Hindlimb muscle (tissue), 1 donor: ENCODE data around the gene TBX21. TPM values are rescaled to one million over a fixed set of nuclear protein-coding genes. Genes with fewer than 3 reads are reported as not detected.

ENCODE experiments used
- DNase-seq: peaks from one replicate; pipeline ENCODE4 v3.0.0-alpha.2; 2013
- polyA plus RNA-seq: library from polyadenylated mRNA; unstranded; fragments of 120-200 nt; gene quantifications from one replicate; pipeline ENCODE4 v1.2.1, GENCODE V29; 2013; ENCODE audit not compliant: insufficient read length

The TBX21 gene, protein sequence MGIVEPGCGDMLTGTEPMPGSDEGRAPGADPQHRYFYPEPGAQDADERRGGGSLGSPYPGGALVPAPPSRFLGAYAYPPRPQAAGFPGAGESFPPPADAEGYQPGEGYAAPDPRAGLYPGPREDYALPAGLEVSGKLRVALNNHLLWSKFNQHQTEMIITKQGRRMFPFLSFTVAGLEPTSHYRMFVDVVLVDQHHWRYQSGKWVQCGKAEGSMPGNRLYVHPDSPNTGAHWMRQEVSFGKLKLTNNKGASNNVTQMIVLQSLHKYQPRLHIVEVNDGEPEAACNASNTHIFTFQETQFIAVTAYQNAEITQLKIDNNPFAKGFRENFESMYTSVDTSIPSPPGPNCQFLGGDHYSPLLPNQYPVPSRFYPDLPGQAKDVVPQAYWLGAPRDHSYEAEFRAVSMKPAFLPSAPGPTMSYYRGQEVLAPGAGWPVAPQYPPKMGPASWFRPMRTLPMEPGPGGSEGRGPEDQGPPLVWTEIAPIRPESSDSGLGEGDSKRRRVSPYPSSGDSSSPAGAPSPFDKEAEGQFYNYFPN
- polyA plus RNA-seq = 0.15 TPM

DNA sequence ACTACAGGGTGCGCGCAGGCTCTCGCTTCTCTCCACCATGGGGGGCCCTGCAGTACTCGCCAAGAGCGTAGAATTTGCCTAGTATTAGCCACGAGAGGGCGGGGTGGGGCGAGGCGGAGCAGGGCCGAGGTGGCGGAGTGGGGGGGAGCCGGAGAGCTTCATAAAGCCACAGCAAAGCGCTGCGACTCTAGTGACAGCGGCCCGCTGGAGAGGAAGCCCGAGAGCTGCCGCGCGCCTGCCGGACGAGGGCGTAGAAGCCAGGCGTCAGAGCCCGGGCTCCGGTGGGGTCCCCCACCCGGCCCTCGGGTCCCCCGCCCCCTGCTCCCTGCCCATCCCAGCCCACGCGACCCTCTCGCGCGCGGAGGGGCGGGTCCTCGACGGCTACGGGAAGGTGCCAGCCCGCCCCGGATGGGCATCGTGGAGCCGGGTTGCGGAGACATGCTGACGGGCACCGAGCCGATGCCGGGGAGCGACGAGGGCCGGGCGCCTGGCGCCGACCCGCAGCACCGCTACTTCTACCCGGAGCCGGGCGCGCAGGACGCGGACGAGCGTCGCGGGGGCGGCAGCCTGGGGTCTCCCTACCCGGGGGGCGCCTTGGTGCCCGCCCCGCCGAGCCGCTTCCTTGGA, at the start of gene TBX21:
TSS of gene TBX21 (plus strand) at position 190 of the 627 bp plus-strand sequence. CDS start at position 409, 219 bp downstream.
- DNase-seq = peak; percentile 23

GRCh38 chr17:47684025-47684424, 49.0 kb upstream of the TBX21 start:
- DNase-seq = no peak

- DNase-seq = no peak
These were observed 48.4 kb upstream of the TBX21 start for GRCh38 chr17:47684535-47685193.

GRCh38 chr17:47685556-47686275, 47.3 kb upstream of the TBX21 start:
- no peak for DNase-seq

GRCh38 chr17:47686276-47686635, 46.8 kb upstream of the TBX21 start:
- no peak for DNase-seq

GRCh38 chr17:47686664-47687327, 46.2 kb upstream of the TBX21 start:
- no peak for DNase-seq

GRCh38 chr17:47687328-47687690, 45.7 kb upstream of the TBX21 start:
- DNase-seq = no peak

DNA sequence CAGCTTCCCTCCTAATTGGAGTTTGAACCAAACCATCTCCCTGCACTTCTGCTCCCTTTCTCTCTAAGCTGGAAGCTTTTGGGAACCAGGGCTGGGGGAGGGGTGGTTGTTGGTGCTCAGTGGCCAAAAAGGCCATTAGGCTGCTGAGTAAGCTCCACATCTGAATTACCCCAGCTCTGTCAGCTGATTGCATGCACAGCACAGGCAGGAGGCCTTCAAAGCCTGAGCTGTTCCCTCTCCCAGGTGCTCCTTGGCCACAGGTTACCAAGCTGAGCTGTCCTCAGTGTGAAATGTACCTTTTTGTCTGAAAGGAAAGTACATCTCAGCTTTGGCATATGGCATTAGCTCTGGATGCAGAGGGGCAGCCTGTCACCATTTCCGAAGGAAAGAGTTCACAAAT, 45.3 kb upstream of the TBX21 start:
- no peak for DNase-seq

DNA sequence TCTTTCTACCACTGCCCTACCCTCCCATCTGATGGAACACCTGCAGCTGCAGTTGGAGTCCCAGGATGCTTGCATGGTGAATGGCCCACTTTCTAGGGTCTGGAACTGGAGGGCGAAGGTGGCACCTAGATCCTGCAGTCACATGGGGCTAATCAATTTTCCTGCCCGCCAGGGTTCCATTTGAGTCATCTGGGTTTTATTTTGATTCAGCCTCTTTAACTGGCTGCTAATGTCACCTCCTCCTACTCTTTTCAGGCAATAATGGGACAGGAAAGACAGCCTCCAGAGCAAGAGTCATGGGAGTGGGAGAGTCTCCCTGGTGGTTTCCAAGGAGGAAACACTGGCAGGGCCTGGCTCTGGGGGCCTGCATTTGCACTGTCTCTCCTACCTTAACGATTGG, 42.9 kb upstream of the TBX21 start:
- DNase-seq = no peak

- DNase-seq = no peak
These were observed 40.7 kb upstream of the TBX21 start for GRCh38 chr17:47692137-47692894.

- DNase-seq = no peak
These were observed 39.9 kb upstream of the TBX21 start for GRCh38 chr17:47692895-47693730.

- DNase-seq = peak; percentile 85
These were observed 39.1 kb upstream of the TBX21 start, which contains the start of gene TBKBP1 for GRCh38 chr17:47693731-47694580. TSS of gene TBKBP1 (plus strand) at chr17:47694161. CDS start at chr17:47696113, 1,952 bp downstream.

DNA sequence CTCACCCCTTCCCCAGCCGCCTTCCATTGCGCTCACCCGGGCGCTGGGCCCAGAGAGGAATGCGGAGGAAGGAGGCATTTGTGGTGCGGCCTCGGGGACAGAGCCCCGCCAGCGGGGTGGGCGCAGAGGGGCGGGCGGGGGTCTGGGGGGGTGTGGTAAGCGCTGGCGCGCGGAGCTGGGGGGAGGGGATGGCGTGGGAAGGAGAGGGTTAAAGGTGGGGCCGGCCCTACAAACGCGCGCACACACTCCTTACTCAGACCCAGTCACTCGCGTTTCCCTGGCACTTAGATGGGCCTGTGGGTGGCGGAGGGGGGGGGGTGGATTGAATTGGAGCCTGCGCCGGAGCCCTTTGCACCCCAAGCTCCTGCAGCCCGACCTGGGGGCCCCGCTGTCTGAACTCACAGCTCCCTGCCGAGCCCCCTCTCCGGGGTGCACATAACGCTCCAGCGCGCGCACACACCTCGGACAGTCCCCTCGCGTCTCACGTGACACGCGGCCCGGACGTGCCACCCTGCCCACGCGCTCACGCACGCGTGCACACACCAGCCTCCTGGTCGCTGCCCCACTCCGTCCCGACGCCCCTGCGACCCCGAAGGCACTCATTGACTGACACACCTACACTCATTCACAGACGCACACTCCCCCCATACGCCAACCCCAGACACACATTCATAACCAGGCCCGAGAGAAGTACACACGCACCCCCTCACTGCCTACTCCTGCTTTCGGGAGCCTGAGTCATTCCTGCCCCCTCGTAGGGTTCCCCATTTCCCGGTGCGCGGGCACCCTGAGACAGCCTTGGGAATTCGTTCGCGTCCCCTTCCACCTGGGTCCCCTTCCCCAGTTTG, 38.2 kb upstream of the TBX21 start:
- DNase-seq = peak; percentile 58

DNA sequence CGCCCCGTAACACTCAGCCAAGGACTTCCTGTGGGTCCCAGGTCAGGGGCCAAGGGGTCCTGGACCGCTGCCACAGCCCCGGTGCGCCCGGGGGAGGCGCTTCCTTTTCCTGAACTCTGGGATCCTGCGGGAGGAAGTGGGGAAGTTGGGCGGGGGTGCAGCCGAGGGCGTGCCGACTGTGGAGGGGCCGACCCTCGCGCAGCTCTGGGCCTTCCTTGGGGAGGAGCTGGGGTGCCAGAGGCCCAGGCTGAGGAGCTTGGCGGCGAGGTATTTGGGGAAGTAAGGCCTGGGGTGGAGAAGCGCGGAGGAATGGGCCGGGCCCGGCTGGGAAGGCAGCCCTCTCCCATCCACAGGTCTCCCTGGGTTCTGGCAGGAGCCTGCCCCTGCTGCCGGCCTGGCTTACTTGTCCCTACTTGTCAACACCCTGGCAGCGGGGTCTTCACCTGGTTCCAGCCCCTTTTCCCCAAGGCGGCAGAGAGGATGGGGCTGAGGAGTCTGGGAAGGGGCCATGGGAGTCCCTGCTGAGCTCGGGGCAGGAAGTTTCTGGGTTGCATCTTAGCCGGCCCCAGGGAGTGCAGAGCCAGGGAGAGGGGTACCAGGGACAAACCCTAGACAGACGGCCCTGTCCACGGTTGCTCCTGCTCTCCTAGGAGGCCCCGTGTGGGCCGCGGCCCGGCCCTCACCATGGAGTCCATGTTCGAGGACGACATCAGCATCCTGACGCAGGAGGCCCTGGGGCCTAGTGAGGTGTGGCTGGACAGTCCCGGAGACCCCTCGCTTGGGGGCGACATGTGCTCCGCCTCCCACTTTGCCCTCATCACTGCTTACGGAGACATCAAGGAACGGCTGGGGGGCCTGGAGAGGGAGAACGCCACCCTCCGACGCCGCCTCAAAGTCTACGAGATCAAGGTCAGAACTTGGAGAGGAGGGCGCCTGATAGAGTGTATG, 37.3 kb upstream of the TBX21 start:
- DNase-seq = peak; percentile 40

DNA sequence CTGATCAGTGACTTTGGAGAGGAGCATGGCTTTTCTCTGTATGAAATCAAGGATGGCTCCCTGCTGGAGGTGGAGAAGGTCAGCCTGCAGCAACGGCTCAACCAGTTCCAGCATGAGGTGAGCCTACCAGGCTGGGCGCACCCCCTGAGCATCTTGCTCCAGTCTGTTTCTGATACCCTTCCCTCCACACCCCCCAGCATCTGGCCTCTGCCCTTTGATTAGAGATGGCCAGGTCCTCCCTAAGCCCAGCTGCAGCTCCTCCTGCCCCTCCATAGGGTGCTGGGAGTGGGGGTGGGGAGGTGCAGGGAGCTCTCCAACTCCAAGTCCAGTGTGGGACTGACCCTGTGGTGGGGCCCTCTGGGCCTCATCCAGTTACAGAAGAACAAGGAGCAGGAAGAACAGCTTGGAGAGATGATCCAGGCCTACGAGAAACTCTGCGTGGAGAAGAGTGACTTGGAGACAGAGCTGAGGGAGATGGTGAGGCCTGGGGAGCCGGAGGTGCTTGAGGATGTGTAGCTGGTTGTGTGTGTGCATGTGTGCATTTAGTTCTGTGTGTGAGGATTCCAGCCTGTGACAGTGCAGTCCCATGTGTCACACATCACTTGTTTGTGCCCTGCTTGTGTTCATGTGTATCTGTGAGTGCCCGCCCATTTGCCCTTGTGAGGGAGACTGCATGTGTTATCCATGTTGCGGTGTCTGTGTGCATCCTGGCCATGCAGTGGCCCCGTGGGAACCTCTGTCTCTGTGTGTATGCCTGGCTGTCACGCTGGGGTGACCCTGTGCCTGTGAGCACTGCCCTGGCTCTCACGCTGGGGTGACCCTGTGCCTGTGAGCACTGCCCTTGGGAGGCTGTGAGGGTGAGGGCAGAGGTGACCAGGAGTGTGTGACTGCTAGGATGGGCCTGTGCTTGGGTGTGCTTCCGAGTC, 36.1 kb upstream of the TBX21 start:
- DNase-seq = no peak
